Fibroblast of pulmonary artery (primary cell): ENCODE measurements around the gene SHE.

Source experiments
- DNase-seq: peaks from one replicate; pipeline ENCODE4 v3.0.0-alpha.2; 2010; ENCODE audit warnings: low read depth
- H3K4me3 ChIP-seq: replicated peaks from 2 replicates; pipeline ENCODE4 v1.5.1; 2011; ENCODE audit warnings: low read depth, mild to moderate bottlenecking, control low read depth, low read length, moderate library complexity
- CTCF ChIP-seq: IDR thresholded peaks from 2 replicates; pipeline ENCODE4 v1.5.1; 2011; ENCODE audit warnings: mild to moderate bottlenecking, control low read depth, low read length, inconsistent platforms; ENCODE audit errors: missing control alignments

SHE gene

DNA sequence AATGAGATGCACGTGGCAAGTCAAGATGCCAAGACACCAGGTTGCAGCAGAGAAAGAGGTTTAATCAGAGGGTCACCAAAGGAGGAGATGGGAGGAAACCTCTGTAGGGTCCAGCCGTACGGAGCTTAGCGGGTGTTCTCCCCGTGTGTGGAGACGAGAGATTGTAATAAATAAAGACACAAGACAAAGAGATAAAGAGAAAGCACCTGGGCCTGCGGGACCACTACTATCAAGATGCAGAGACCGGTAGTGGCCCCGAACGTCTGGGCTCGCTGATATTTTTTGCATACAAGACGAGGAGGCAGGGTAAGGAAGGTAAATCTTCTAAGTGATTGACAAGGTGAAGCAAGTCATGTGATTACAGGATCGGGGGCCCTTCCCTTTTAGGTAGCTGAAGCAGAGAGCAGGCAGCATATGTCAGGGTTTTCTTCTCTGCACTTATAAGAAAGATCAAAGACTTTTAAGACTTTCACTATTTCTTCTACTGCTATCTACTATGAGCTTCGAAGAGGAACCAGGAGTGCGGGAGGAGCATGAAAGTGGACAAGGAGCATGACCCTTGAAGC, 41.4 kb downstream of the SHE start:
- DNase-seq: no peak
- H3K4me3 ChIP-seq: no peak overlapping the region
- TF ChIP-seq CTCF: no peak

DNA sequence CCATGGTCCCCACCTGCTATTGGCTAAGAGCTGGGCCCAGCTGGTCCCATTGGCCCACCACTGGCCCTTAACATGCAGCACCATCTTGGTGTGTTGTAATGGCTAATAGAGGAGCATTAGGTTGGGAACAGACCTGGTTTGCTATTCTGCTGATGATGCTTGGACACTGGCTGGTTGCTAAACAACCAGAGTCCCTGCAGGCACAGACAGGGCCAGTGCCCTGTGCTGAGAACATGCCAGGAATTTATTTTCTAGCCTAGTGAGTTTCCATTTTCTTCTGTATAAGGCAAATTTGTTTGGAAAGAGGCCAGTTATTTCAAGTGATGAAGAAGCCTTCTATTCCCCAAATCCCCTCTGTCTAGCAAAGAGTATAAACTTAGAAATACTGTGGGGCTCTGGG, 43.1 kb downstream of the SHE start:
- no peak for TF ChIP-seq CTCF
- DNase-seq: no peak
- no peak overlapping the region for H3K4me3 ChIP-seq

DNA sequence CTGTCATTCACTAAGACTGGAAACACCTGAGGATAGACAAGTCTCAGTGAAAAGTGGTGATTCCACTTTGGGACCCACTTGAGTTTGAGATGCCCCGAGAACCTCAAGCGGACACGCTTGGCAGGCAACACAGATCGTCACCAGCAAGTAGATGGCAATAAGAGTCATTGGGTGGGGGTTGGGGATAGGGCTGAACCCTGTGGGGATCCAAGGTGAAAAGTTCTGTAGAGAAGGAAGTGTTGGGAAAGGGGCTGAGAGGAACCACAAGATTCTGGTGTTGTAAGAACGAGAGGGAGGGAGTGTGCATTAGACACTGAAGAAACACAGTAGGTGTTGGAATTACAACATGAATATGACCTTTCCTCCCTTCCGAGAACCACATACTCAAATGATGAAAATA, 45.6 kb downstream of the SHE start:
- no peak for DNase-seq
- no peak for TF ChIP-seq CTCF
- no peak overlapping the region for H3K4me3 ChIP-seq

DNA sequence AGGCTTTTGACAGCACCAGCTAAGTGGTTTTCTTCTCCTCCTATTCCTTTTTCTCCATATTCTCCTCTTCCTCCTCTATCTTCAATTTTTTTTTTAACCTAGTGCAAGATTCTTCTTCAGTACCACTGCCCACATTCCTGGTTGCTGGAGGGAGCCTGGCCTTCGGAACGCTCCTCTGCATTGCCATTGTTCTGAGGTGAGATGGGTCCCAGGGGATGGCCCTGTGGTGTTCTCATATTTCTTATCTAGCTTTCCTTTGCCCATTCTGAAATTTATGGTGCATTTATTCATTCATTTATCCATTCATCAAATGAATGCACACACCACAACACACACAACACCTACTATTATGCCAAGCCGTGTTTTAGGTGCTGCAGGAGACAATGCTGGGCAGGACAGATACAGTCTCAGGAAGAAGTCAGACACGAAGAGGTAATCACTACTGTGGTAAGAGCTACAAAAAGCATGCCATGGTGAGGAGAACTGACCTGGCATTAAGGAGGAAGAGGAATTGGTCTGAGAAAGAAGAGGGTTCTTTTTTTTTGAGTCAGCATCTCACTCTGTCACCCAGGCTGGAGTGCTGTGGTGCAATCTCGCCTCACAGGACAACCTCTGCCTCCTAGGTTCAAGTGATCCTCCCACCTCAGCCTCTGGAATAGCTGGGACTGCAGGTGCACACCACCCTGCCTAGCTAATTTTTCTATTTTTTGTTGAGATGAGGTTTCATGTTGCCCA, 47.7 kb downstream of the SHE start:
- no peak for DNase-seq
- H3K4me3 ChIP-seq: no peak overlapping the region
- no peak for TF ChIP-seq CTCF

GRCh38 chr1:154453574-154454352, 48.4 kb downstream of the SHE start:
- peak; percentile 78 for DNase-seq
- no peak overlapping the region for H3K4me3 ChIP-seq
- no peak for TF ChIP-seq CTCF

GRCh38 chr1:154453161-154453560, 49.1 kb downstream of the SHE start:
- TF ChIP-seq CTCF: no peak
- no peak overlapping the region for H3K4me3 ChIP-seq
- no peak for DNase-seq
